ENCODE data around the gene TOMM7.

TOMM7 gene

DNA sequence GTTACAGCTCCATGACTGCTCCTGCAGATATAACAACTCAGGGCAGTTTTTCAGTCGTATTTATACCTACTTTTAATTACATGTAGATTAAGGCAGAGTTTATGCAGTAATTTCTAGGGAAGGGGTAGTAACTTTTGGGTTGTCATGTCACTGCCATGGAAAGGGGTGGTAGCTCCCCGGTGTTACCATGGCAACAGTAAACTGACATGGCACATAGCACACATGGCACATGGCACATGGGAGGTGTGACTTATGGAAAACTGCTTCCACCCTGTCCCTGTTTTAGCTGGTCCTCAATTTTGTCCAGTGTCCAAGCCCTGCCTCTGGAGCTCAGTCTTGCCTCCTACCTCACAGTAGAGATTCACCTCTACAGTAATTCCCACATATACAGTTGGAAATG lies 3.9 kb upstream of the TOMM7 start:
- DNase-seq, result no peak
- H3K27me3 ChIP-seq (replicated peaks; ENCODE audit: control insufficient read depth, insufficient read depth, low read length, poor library complexity, severe bottlenecking), result no peaks in the 10 kb centered on the region
- no peak overlapping the region for H3K27ac ChIP-seq (ENCODE audit: insufficient read depth, low read length, poor library complexity, severe bottlenecking)
- no peaks in the 10 kb centered on the region for H3K9me3 ChIP-seq (ENCODE audit: control insufficient read depth, low read length)
- H3K36me3 ChIP-seq (ENCODE audit: control insufficient read depth, insufficient read depth, low read length), result no peaks in the 10 kb centered on the region
- H3K4me1 ChIP-seq (ENCODE audit: control insufficient read depth, insufficient read depth, low read length, poor library complexity, severe bottlenecking), result no peaks in the 10 kb centered on the region
- H3K4me3 ChIP-seq (ENCODE audit: insufficient read depth, low read depth, low read length, poor library complexity, severe bottlenecking), result no peak overlapping the region

DNA sequence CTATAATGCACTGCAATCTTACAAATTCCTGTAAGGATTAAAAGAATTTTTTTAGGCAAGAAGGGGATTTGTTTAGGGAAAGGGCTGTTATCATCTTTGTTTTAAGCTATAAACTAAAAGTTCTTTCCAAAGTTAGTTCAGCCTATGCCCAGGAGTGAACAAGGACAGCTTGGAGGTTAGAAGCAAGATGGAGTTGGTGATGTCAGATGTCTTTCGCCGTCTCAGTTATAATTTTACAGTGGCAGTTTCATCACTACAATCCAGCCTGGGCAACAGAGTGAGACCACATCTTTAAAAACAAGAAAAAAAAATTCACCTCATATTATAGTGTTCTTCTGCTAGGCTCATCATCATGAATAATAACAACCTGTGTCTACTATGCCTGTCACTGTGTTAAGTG lies 2.1 kb upstream of the TOMM7 start:
- Histone ChIP-seq H3K9me3 (ENCODE audit: control insufficient read depth, low read length) (no peaks in the 10 kb centered on the region), H3K36me3 (ENCODE audit: control insufficient read depth, insufficient read depth, low read length) (no peaks in the 10 kb centered on the region), H3K27me3 (replicated peaks; ENCODE audit: control insufficient read depth, insufficient read depth, low read length, poor library complexity, severe bottlenecking) (no peaks in the 10 kb centered on the region), H3K27ac (ENCODE audit: insufficient read depth, low read length, poor library complexity, severe bottlenecking) (no peak overlapping the region), H3K4me3 (ENCODE audit: insufficient read depth, low read depth, low read length, poor library complexity, severe bottlenecking) (no peak overlapping the region), H3K4me1 (ENCODE audit: control insufficient read depth, insufficient read depth, low read length, poor library complexity, severe bottlenecking) (peaks cover 5% of the 10 kb centered on the region)
- DNase-seq, result no peak

DNA sequence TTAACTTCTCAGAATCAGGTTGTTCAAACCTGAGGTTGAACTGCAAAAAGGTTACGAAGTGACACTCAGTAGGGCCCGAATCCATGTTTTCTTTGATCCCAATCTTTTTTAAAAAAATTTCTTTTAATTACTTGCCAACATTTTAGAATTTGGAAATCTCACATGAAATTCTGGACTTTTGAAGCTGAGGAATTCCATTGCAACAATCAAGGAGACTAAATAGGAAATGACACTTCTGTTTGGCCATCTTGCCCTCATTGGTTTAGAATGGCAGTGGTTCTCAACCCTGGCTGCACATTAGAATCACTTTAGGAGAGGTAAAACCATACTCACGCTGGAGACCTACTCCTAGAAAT lies 471 bp upstream of the TOMM7 start:
- Histone ChIP-seq H3K9me3 (ENCODE audit: control insufficient read depth, low read length) (no peaks in the 10 kb centered on the region), H3K4me3 (ENCODE audit: insufficient read depth, low read depth, low read length, poor library complexity, severe bottlenecking) (peak overlapping the region; percentile 92), H3K36me3 (ENCODE audit: control insufficient read depth, insufficient read depth, low read length) (no peaks in the 10 kb centered on the region), H3K27me3 (replicated peaks; ENCODE audit: control insufficient read depth, insufficient read depth, low read length, poor library complexity, severe bottlenecking) (no peaks in the 10 kb centered on the region), H3K4me1 (ENCODE audit: control insufficient read depth, insufficient read depth, low read length, poor library complexity, severe bottlenecking) (peaks cover 5% of the 10 kb centered on the region), H3K27ac (ENCODE audit: insufficient read depth, low read length, poor library complexity, severe bottlenecking) (peak overlapping the region; percentile 80)
- DNase-seq, result no peak

DNA sequence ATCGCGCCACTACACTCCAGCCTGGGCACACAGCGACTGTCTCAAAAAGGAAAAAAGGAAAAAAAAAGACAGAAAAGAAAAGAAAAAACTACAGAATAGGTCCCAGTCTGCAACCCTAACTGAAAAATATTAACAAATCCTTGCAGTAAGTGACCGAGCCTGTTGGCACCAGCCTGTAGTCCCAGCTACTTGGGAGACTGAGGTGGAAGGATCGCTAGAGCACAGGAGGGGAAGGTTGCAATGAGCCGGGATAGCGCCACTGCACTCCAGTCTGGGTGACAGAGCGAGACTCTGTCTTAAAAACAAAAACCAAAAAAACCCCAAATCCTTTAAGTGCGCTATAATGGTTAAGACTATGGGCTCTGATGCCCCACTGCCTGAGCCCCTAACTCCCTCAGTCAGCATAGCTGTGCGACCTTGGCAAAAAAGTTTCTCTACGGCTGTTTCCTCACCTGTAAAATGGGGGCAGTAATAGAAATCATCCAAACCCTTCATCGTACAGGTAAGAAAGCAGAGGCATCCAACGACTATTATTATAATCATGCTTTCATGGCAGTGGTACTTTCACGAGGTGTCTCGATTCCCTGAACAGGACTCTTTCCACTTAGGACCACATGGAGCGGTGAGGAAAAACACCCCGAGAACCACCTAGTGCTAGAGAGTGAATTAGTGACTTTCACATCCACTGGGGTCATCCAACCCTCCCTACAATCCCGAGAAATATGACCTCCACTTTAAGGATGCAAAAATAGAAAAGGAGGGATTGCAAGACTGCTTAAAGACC lies 755 bp downstream of the TOMM7 start:
- H3K36me3 ChIP-seq (ENCODE audit: control insufficient read depth, insufficient read depth, low read length), result peaks cover 9% of the 10 kb centered on the region
- no peak for DNase-seq
- H3K4me1 ChIP-seq (ENCODE audit: control insufficient read depth, insufficient read depth, low read length, poor library complexity, severe bottlenecking), result peaks cover 5% of the 10 kb centered on the region
- H3K27ac ChIP-seq (ENCODE audit: insufficient read depth, low read length, poor library complexity, severe bottlenecking), result peak overlapping the region; percentile 80
- H3K27me3 ChIP-seq (replicated peaks; ENCODE audit: control insufficient read depth, insufficient read depth, low read length, poor library complexity, severe bottlenecking), result no peaks in the 10 kb centered on the region
- peak overlapping the region; percentile 92 for H3K4me3 ChIP-seq (ENCODE audit: insufficient read depth, low read depth, low read length, poor library complexity, severe bottlenecking)
- H3K9me3 ChIP-seq (ENCODE audit: control insufficient read depth, low read length), result no peaks in the 10 kb centered on the region

DNA sequence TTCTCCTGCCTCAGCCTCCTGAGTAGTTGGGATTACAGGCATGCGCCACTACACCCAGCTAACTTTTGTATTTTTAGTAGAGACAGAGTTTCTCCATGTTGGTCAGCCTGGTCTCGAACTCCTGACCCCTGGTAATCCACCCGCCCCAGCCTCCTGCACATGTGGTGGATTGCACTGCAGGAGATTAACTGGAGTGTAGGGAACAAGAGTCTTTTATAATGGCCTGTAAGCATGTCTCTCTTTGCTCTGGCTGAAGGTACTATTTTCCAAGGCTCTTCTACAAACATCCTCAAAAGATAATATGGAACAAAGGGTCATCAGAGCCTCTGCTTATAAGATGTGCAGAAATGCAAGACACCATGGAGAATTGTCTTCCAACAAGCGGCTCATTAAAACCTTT lies 3.2 kb downstream of the TOMM7 start:
- no peak for DNase-seq
- Histone ChIP-seq H3K27ac (ENCODE audit: insufficient read depth, low read length, poor library complexity, severe bottlenecking) (no peak overlapping the region), H3K9me3 (ENCODE audit: control insufficient read depth, low read length) (no peaks in the 10 kb centered on the region), H3K36me3 (ENCODE audit: control insufficient read depth, insufficient read depth, low read length) (peaks cover 25% of the 10 kb centered on the region), H3K27me3 (replicated peaks; ENCODE audit: control insufficient read depth, insufficient read depth, low read length, poor library complexity, severe bottlenecking) (no peaks in the 10 kb centered on the region), H3K4me3 (ENCODE audit: insufficient read depth, low read depth, low read length, poor library complexity, severe bottlenecking) (no peak overlapping the region), H3K4me1 (ENCODE audit: control insufficient read depth, insufficient read depth, low read length, poor library complexity, severe bottlenecking) (peaks cover 5% of the 10 kb centered on the region)

DNA sequence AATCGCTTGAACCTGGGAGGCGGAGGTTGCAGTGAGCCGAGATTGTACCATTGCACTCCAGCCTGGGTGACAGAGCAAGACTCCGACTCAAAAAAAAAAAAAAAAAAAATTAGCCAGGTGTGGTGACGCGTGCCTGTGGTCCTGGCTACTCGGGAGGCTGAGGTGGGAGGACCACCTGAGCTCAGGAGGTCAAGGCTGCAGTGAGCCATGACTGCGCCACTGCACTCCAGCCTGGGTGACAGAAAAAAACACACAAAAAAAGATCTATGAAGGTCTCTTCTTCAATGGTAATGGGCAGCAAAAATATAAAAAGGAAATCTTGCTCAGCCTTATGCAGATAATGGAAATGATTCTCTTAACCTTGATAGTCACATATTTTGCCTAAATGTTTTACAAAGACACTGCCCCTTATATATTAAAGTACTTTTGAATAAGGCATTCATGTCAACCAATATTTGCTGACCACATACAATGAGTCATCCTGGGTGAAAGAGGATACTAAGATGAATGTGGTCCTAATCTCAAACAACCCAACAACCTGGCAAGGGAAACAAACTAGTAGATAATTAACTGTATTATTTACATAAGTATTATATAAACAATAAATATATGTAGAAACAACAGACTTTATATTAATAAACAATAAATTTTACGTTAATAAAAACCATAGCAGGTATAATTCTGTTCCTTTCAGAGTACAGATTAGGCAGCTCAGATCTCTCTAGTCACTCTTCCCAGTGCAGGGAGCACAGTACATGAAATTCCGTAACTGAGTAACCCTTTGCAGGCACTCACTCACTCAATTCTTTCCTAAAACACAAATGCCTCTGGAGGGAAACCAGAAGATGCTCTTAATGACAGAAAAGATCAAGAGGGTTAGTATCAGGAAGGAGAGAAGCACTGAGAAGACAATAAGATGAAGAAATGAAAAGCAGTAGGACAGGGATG lies 8.1 kb downstream of the TOMM7 start:
- H3K4me1 ChIP-seq (ENCODE audit: control insufficient read depth, insufficient read depth, low read length, poor library complexity, severe bottlenecking), result no peaks in the 10 kb centered on the region
- no peak for DNase-seq
- H3K9me3 ChIP-seq (ENCODE audit: control insufficient read depth, low read length), result no peaks in the 10 kb centered on the region
- no peaks in the 10 kb centered on the region for H3K27me3 ChIP-seq (replicated peaks; ENCODE audit: control insufficient read depth, insufficient read depth, low read length, poor library complexity, severe bottlenecking)
- H3K27ac ChIP-seq (ENCODE audit: insufficient read depth, low read length, poor library complexity, severe bottlenecking), result no peak overlapping the region
- H3K36me3 ChIP-seq (ENCODE audit: control insufficient read depth, insufficient read depth, low read length), result peaks cover 31% of the 10 kb centered on the region
- H3K4me3 ChIP-seq (ENCODE audit: insufficient read depth, low read depth, low read length, poor library complexity, severe bottlenecking), result no peak overlapping the region

DNA sequence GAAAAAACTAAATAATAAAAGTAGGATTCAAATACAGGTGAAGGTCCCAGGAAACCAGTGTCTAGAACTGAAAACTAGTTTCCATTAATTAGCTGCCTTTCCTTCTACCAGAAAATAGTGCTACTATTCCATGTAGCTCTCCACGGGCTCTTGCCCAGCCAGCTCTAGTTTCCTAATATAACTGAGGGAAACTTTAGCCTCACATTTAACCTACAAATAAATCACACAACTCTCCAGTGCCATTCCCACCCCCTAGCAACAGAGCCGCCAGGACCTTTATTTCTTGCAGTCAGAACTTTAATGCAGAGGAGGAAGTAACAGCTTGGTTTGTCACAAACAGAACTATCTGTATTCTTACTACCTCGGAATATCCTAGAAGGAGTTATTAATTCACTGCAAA lies 10.3 kb downstream of the TOMM7 start:
- Histone ChIP-seq H3K4me1 (ENCODE audit: control insufficient read depth, insufficient read depth, low read length, poor library complexity, severe bottlenecking) (no peaks in the 10 kb centered on the region), H3K27ac (ENCODE audit: insufficient read depth, low read length, poor library complexity, severe bottlenecking) (no peak overlapping the region), H3K4me3 (ENCODE audit: insufficient read depth, low read depth, low read length, poor library complexity, severe bottlenecking) (no peak overlapping the region), H3K36me3 (ENCODE audit: control insufficient read depth, insufficient read depth, low read length) (peaks cover 26% of the 10 kb centered on the region), H3K27me3 (replicated peaks; ENCODE audit: control insufficient read depth, insufficient read depth, low read length, poor library complexity, severe bottlenecking) (no peaks in the 10 kb centered on the region), H3K9me3 (ENCODE audit: control insufficient read depth, low read length) (no peaks in the 10 kb centered on the region)
- DNase-seq, result no peak

DNA sequence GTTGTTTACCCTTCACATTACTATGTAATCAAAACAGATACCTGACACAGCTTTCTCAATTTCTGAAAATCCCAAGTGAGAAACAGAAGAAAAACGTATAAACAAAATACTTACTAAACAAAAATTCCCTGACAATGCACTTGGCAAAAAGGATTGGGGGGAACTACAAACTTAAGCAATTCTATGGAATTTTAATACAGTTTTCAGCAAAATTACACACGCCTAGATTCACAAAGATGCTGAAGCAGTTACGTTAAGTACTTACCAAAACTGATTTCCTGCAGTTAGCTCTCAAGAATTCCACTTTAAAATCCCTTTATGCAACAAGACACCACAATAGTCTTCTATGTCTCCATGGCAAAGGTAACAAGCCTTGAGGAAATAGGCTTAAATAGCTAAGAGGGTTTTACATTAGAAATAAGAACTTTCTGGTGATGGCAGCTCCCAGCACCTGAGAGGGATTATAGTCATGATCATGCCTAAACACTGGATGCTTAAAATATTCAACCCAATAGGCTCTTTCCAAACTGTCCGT lies 10.8 kb downstream of the TOMM7 start:
- H3K36me3 ChIP-seq (ENCODE audit: control insufficient read depth, insufficient read depth, low read length), result peaks cover 21% of the 10 kb centered on the region
- H3K27ac ChIP-seq (ENCODE audit: insufficient read depth, low read length, poor library complexity, severe bottlenecking), result no peak overlapping the region
- DNase-seq, result no peak
- H3K4me3 ChIP-seq (ENCODE audit: insufficient read depth, low read depth, low read length, poor library complexity, severe bottlenecking), result no peak overlapping the region
- no peaks in the 10 kb centered on the region for H3K4me1 ChIP-seq (ENCODE audit: control insufficient read depth, insufficient read depth, low read length, poor library complexity, severe bottlenecking)
- no peaks in the 10 kb centered on the region for H3K27me3 ChIP-seq (replicated peaks; ENCODE audit: control insufficient read depth, insufficient read depth, low read length, poor library complexity, severe bottlenecking)
- H3K9me3 ChIP-seq (ENCODE audit: control insufficient read depth, low read length), result no peaks in the 10 kb centered on the region

DNA sequence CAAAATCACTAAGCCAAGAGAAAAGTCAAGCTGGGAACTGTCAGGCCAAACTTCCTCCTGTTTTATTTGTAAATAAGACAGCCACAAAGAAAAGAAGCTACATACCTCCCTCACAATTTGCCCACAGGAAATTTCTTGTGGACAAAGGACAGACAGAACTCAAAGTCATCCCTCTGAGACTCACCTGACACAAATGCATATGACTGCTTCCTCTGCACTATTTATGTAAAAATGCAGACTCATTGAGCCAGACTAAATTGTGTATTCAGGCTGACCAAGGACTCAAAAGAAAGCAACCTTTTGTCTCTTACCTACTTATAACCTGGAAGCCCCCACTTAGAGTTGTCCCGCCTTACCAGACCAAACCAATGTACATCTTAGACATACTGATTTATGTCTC lies 11.8 kb downstream of the TOMM7 start:
- Histone ChIP-seq H3K27me3 (replicated peaks; ENCODE audit: control insufficient read depth, insufficient read depth, low read length, poor library complexity, severe bottlenecking) (no peaks in the 10 kb centered on the region), H3K9me3 (ENCODE audit: control insufficient read depth, low read length) (no peaks in the 10 kb centered on the region), H3K4me1 (ENCODE audit: control insufficient read depth, insufficient read depth, low read length, poor library complexity, severe bottlenecking) (no peaks in the 10 kb centered on the region), H3K27ac (ENCODE audit: insufficient read depth, low read length, poor library complexity, severe bottlenecking) (no peak overlapping the region), H3K36me3 (ENCODE audit: control insufficient read depth, insufficient read depth, low read length) (peaks cover 12% of the 10 kb centered on the region), H3K4me3 (ENCODE audit: insufficient read depth, low read depth, low read length, poor library complexity, severe bottlenecking) (no peak overlapping the region)
- DNase-seq, result no peak

All from effector memory CD4-positive, alpha-beta T cell (primary cell).